GM21619 (cell line): ENCODE results near the gene BACH2.
"Not testable (repeated sequence)": the region's sequence is repeated elsewhere in the genome, so short reads cannot be mapped to it uniquely, and the experiment has no call there.

Source experiments
- ATAC-seq: cut with Tn5 transposase; IDR thresholded peaks from one replicate; pipeline ENCODE4 v1.9.1; 2021; ENCODE audit not compliant: unreplicated experiment

The BACH2 gene

GRCh38 chr6:90214966-90215365 is 81.7 kb downstream of the BACH2 start:
- no peak for ATAC-seq

- ATAC-seq, result no peak
Observed at GRCh38 chr6:90214461-90214860, 82.2 kb downstream of the BACH2 start.

- ATAC-seq, result no peak
Observed at GRCh38 chr6:90212274-90212673, 84.4 kb downstream of the BACH2 start.

GRCh38 chr6:90209527-90209926 is 87.1 kb downstream of the BACH2 start:
- no peak for ATAC-seq

GRCh38 chr6:90208690-90209089 is 88.0 kb downstream of the BACH2 start:
- not testable (repeated sequence) for ATAC-seq

GRCh38 chr6:90204327-90205056 is 92.2 kb downstream of the BACH2 start:
- ATAC-seq, result no peak

- ATAC-seq, result no peak
Observed at GRCh38 chr6:90203672-90204071, 93.0 kb downstream of the BACH2 start.

- no peak for ATAC-seq
Observed at GRCh38 chr6:90202156-90202555, 94.5 kb downstream of the BACH2 start.

GRCh38 chr6:90199900-90200299 is 96.7 kb downstream of the BACH2 start:
- ATAC-seq, result no peak

GRCh38 chr6:90198758-90199425 is 97.8 kb downstream of the BACH2 start:
- ATAC-seq, result no peak

GRCh38 chr6:90197854-90198496 is 98.7 kb downstream of the BACH2 start:
- ATAC-seq, result no peak

GRCh38 chr6:90195094-90195829 is 101.4 kb downstream of the BACH2 start:
- no peak for ATAC-seq

- no peak for ATAC-seq
Observed at GRCh38 chr6:90194371-90194841, 102.2 kb downstream of the BACH2 start.

GRCh38 chr6:90193359-90193758 is 103.3 kb downstream of the BACH2 start:
- ATAC-seq, result no peak

- ATAC-seq, result no peak
Observed at GRCh38 chr6:90192857-90193256, 103.8 kb downstream of the BACH2 start.

GRCh38 chr6:90190752-90191395 is 105.8 kb downstream of the BACH2 start:
- ATAC-seq, result no peak

GRCh38 chr6:90190131-90190530 is 106.5 kb downstream of the BACH2 start:
- ATAC-seq, result no peak

GRCh38 chr6:90187437-90188121 is 109.1 kb downstream of the BACH2 start:
- no peak for ATAC-seq

- no peak for ATAC-seq
Observed at GRCh38 chr6:90186637-90187371, 109.8 kb downstream of the BACH2 start.

GRCh38 chr6:90186026-90186425 is 110.6 kb downstream of the BACH2 start:
- ATAC-seq, result no peak
